C4-2B (cell line): ENCODE measurements around the gene GALM.
"Not testable (repeated sequence)": the region's sequence is repeated elsewhere in the genome, so short reads cannot be mapped to it uniquely, and the experiment has no call there.

Experiments
- ZFX ChIP-seq: fragments of 450-650 bp; IDR thresholded peaks from 2 replicates; pipeline ENCODE4 v1.6.1; 2017
- TF ChIP-seq, protein P1 (sequence below): fragments of 450-650 bp; conservative IDR thresholded peaks from 2 replicates; pipeline ENCODE4 v1.5.1; 2017; ENCODE audit warnings: mild to moderate bottlenecking

DNA sequence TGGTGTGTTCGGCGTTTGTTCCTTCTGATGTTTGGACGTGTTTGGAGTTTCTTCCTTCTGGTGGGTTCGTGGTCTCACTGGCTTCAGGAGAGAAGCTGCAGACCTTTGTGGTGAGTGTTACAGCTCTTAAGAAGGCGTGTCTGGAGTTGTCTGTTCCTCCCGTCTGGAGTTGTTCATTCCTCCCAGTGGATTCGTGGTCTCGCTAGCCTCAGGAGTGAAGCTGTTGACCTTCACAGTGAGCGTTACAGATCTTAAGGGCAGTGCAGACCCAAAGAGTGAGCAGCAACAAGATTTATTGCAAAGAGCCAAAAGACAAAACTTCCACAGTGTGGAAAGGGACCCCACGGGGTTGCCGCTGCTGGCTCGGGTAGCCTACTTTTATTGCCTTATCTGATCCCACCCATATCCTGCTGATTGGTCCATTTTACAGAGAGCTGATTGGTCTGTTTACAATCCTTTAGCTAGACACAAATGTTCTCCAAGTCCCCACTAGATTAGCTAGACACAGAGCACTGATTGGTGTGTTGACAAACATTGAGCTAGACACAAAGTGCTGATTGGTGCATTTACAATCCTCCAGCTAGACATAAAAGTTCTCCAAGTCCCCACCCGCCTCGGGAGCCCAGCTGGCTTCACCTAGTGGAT lies 23.4 kb upstream of the GALM start:
- TF ChIP-seq, protein P1, sequence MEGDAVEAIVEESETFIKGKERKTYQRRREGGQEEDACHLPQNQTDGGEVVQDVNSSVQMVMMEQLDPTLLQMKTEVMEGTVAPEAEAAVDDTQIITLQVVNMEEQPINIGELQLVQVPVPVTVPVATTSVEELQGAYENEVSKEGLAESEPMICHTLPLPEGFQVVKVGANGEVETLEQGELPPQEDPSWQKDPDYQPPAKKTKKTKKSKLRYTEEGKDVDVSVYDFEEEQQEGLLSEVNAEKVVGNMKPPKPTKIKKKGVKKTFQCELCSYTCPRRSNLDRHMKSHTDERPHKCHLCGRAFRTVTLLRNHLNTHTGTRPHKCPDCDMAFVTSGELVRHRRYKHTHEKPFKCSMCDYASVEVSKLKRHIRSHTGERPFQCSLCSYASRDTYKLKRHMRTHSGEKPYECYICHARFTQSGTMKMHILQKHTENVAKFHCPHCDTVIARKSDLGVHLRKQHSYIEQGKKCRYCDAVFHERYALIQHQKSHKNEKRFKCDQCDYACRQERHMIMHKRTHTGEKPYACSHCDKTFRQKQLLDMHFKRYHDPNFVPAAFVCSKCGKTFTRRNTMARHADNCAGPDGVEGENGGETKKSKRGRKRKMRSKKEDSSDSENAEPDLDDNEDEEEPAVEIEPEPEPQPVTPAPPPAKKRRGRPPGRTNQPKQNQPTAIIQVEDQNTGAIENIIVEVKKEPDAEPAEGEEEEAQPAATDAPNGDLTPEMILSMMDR = not testable (repeated sequence)
- not testable (repeated sequence) for TF ChIP-seq ZFX
